ENCODE measurements around the gene HPSE2. TPM values are rescaled to one million over a fixed set of nuclear protein-coding genes. Genes with fewer than 3 reads are reported as not detected.

Gene HPSE2
- total RNA-seq, 2 experiments from 2014 or later, result not detected

GRCh38 chr10:98438715-98439114 is 796.9 kb downstream of the HPSE2 start:
- H3K27ac Mint-ChIP-seq, result no peak overlapping the region
- peaks cover 67% of the 10 kb centered on the region for H3K36me3 Mint-ChIP-seq
- H3K4me1 Mint-ChIP-seq, result peaks cover 27% of the 10 kb centered on the region
- DNase-seq, result no peak
- no peaks in the 10 kb centered on the region for H3K27me3 Mint-ChIP-seq
- no peaks in the 10 kb centered on the region for H3K9me3 Mint-ChIP-seq
- no peak overlapping the region for H3K4me3 Mint-ChIP-seq

DNA sequence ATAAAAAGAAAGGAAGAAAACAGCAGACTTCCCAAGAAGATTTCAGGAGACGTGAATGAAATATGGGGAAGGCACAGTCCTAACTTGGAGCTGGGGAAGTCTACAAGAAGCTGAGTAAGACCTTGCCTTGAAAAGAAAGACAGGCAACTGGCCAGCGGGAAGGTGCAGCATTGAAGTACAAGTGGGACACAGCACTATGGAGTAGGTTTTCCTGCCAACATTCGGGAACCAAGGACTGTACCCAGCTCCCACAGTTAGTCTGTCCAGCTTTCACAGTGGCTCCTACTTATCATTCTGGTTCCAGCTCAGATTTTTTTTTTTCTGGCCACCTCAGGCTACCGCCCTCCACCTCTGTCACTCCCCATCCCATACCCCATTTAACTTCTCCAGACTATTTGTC is 798.9 kb downstream of the HPSE2 start:
- Mint-ChIP-seq H3K9me3 (peaks cover 2% of the 10 kb centered on the region), H3K27ac (peak overlapping the region; percentile 26), H3K36me3 (peaks cover 73% of the 10 kb centered on the region), H3K27me3 (no peaks in the 10 kb centered on the region), H3K4me1 (peaks cover 13% of the 10 kb centered on the region), H3K4me3 (no peak overlapping the region)
- no peak for DNase-seq

DNA sequence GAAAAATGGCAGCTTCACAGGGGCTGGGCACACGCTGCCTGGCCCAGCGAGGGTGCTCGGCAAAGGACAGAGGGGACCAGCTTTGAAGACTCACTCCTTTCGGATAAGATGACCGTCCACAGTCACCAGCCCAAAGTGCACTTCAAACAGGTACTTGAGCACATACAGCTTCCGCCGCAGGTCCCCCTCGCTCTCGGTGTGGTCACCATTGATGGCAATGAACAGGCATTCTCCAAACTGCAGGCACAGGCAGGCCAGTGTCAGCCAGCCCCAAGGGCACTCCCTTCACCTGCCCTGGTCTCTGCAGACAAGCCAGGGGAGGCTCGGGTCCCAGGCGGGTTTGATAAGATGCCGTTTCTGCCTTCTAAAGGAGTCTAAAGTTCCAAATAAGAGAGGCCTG is 800.5 kb downstream of the HPSE2 start:
- Mint-ChIP-seq H3K36me3 (peaks cover 75% of the 10 kb centered on the region), H3K9me3 (peaks cover 2% of the 10 kb centered on the region), H3K4me3 (no peak overlapping the region), H3K27me3 (no peaks in the 10 kb centered on the region), H3K27ac (no peak overlapping the region), H3K4me1 (peaks cover 10% of the 10 kb centered on the region)
- no peak for DNase-seq

GRCh38 chr10:98433881-98434732 is 801.5 kb downstream of the HPSE2 start:
- no peak for DNase-seq
- no peak overlapping the region for H3K27ac Mint-ChIP-seq
- peaks cover 65% of the 10 kb centered on the region for H3K36me3 Mint-ChIP-seq
- H3K4me1 Mint-ChIP-seq, result peaks cover 8% of the 10 kb centered on the region
- no peak overlapping the region for H3K4me3 Mint-ChIP-seq
- H3K27me3 Mint-ChIP-seq, result no peaks in the 10 kb centered on the region
- peaks cover 2% of the 10 kb centered on the region for H3K9me3 Mint-ChIP-seq

GRCh38 chr10:98433371-98433770 is 802.3 kb downstream of the HPSE2 start:
- Mint-ChIP-seq H3K27me3 (no peaks in the 10 kb centered on the region), H3K27ac (no peak overlapping the region), H3K4me3 (no peak overlapping the region), H3K36me3 (peaks cover 61% of the 10 kb centered on the region), H3K9me3 (peaks cover 2% of the 10 kb centered on the region), H3K4me1 (peaks cover 6% of the 10 kb centered on the region)
- no peak for DNase-seq

DNA sequence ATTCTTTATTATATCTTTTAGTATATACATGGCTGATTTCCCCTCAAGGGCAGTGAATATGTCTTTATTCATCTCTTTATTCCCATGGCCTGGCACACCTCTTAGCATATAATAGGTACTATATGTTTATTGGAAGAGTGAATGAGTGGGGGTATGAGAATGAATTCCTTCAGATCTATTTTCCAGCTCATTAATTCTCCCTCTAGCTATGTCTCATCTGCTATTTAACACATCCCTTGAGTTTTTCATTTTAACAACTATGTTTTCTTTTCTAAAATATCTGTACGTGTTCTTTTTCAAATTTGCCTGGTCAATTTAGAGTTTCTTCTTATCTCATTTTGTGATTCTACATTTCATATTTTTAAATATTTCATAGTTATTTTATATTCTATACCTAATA is 803.3 kb downstream of the HPSE2 start:
- peaks cover 55% of the 10 kb centered on the region for H3K36me3 Mint-ChIP-seq
- peaks cover 2% of the 10 kb centered on the region for H3K9me3 Mint-ChIP-seq
- no peak overlapping the region for H3K27ac Mint-ChIP-seq
- H3K4me1 Mint-ChIP-seq, result no peaks in the 10 kb centered on the region
- H3K4me3 Mint-ChIP-seq, result no peak overlapping the region
- DNase-seq, result no peak
- H3K27me3 Mint-ChIP-seq, result no peaks in the 10 kb centered on the region

- Mint-ChIP-seq H3K4me1 (no peaks in the 10 kb centered on the region), H3K9me3 (peaks cover 2% of the 10 kb centered on the region), H3K27ac (no peak overlapping the region), H3K4me3 (no peak overlapping the region), H3K36me3 (peaks cover 48% of the 10 kb centered on the region), H3K27me3 (no peaks in the 10 kb centered on the region)
- DNase-seq, result no peak
Observed at GRCh38 chr10:98431016-98431415, 804.6 kb downstream of the HPSE2 start.

GRCh38 chr10:98430427-98430826 is 805.2 kb downstream of the HPSE2 start:
- Mint-ChIP-seq H3K9me3 (peaks cover 2% of the 10 kb centered on the region), H3K27ac (no peak overlapping the region), H3K27me3 (no peaks in the 10 kb centered on the region), H3K36me3 (peaks cover 43% of the 10 kb centered on the region), H3K4me3 (no peak overlapping the region), H3K4me1 (no peaks in the 10 kb centered on the region)
- no peak for DNase-seq

- no peaks in the 10 kb centered on the region for H3K4me1 Mint-ChIP-seq
- H3K36me3 Mint-ChIP-seq, result peaks cover 33% of the 10 kb centered on the region
- no peak overlapping the region for H3K4me3 Mint-ChIP-seq
- H3K27ac Mint-ChIP-seq, result no peak overlapping the region
- H3K27me3 Mint-ChIP-seq, result no peaks in the 10 kb centered on the region
- peaks cover 2% of the 10 kb centered on the region for H3K9me3 Mint-ChIP-seq
- no peak for DNase-seq
Observed at GRCh38 chr10:98429320-98430072, 806.2 kb downstream of the HPSE2 start.

DNA sequence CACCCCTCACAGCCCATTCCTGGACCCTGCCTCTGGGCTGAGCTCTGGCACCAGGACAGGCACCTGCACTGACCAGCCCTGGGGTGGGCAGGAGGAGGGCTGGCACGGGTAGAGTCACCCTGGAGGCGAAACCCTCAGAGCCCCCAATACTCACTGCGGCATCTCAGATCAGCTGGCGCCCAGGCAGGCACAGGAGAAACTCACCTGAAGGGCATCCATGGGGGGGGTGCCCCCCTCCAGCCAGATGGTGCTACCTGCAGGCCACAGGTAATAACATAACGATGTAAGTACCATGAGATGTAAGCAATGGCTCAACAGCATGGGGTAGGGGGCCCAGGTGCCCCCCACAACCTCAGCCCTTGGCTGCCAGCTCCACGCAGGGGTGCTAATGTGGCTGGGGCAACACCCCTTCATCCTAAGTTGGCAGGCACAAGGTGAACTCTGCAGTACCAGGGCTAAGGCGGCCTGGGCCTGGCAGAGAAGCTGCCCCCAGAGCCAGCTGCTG is 808.6 kb downstream of the HPSE2 start:
- Mint-ChIP-seq H3K27me3 (no peaks in the 10 kb centered on the region), H3K36me3 (peaks cover 12% of the 10 kb centered on the region), H3K9me3 (no peaks in the 10 kb centered on the region), H3K4me3 (no peak overlapping the region), H3K27ac (no peak overlapping the region), H3K4me1 (no peaks in the 10 kb centered on the region)
- DNase-seq, result no peak

- Mint-ChIP-seq H3K9me3 (no peaks in the 10 kb centered on the region), H3K36me3 (peaks cover 6% of the 10 kb centered on the region), H3K27me3 (no peaks in the 10 kb centered on the region), H3K27ac (no peak overlapping the region), H3K4me1 (no peaks in the 10 kb centered on the region), H3K4me3 (no peak overlapping the region)
- DNase-seq, result peak; percentile 33
Observed at GRCh38 chr10:98425511-98426352, 809.9 kb downstream of the HPSE2 start.

DNA sequence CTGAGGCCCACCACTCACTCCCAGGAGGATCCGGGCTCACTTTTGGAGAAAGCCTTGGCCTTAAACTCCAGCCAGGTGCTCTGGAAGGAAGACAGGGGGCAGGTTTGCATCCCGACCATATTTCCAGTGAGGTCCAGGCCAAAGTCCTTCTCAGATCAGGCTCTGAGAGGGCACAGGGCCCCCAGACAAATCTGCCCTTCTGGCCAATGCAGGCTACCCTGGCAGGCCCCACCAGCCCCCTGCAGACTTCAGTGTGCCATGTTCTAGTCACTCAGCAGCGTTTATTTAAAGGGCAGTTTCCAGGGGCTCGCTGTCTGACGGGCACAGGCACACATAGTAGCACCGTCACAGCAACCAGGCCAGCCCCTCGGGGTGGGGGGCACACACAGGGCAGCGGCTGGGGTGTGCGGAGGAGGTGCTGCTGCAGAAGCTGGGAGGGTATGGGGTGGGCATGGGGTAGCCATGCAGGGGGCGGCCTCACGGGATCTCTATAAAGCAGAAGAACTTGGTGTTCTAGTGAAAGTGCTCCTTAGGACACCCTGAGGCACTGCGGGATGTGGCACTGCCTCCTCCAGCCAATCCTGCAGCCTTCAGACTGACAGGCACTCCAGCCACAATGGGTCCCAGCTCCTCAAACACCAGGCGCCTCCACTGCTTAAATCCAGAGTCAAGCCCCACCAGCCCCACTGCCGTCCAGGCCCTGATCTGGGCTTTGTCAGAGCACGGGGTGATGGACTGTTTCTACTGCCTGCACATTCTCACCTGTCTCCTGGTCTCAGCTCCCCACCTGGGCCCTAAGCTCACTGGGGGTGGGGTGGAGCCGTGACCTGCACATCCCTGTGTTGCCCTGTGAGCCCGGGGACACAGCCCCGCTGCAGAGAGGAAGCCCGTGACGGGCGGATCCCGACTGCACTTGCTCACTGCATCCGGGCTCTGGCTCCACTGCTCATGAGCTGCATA is 811.1 kb downstream of the HPSE2 start:
- Mint-ChIP-seq H3K4me3 (no peak overlapping the region), H3K4me1 (no peaks in the 10 kb centered on the region), H3K36me3 (peaks cover 2% of the 10 kb centered on the region), H3K27me3 (no peaks in the 10 kb centered on the region), H3K27ac (no peak overlapping the region), H3K9me3 (no peaks in the 10 kb centered on the region)
- no peak for DNase-seq

- H3K4me3 Mint-ChIP-seq, result no peak overlapping the region
- H3K9me3 Mint-ChIP-seq, result no peaks in the 10 kb centered on the region
- peaks cover 2% of the 10 kb centered on the region for H3K36me3 Mint-ChIP-seq
- H3K27ac Mint-ChIP-seq, result no peak overlapping the region
- no peaks in the 10 kb centered on the region for H3K27me3 Mint-ChIP-seq
- DNase-seq, result no peak
- no peaks in the 10 kb centered on the region for H3K4me1 Mint-ChIP-seq
Observed at GRCh38 chr10:98423691-98424120, 811.9 kb downstream of the HPSE2 start.

DNA sequence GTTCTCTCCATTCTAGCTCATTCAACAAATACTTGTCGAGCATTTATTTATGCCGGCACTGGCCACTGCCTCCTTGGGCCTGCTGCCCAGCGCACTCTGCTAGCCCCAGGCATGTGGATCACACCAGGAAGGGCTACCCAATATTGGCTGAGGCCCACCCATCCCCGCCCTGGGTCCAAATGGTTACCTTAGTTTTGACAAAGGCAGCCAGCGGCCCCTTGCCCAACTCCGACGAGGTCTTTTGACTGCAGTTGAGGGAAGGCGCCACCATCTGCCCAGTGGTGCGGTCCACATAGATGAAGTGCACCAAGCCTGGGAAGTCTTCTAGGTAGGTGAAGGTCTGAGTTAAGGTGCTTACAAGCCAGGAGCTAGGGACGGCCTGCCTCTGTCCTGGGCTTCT is 813.5 kb downstream of the HPSE2 start:
- Mint-ChIP-seq H3K27ac (no peak overlapping the region), H3K4me3 (no peak overlapping the region), H3K27me3 (no peaks in the 10 kb centered on the region), H3K36me3 (peaks cover 2% of the 10 kb centered on the region), H3K4me1 (no peaks in the 10 kb centered on the region), H3K9me3 (no peaks in the 10 kb centered on the region)
- no peak for DNase-seq

Data from activated naive CD8-positive, alpha-beta T cell treated with anti-CD3 and anti-CD28 coated beads for 36 hours (primary cell).